Kidney epithelial cell (primary cell): ENCODE data around the gene TOMM20. TPM values are rescaled to one million over a fixed set of nuclear protein-coding genes. Genes with fewer than 3 reads are reported as not detected.

Experiments
- DNase-seq: peaks from one replicate; pipeline ENCODE4 v3.0.0-alpha.2; 2010; ENCODE audit warnings: low read depth
- H3K27me3 ChIP-seq: 2 replicates; pipeline ENCODE4 v1.6.0; 2011; ENCODE audit warnings: low read length; ENCODE audit not compliant: control insufficient read depth, insufficient read depth
- H3K36me3 ChIP-seq: 2 replicates; pipeline ENCODE4 v1.5.1; 2011; ENCODE audit warnings: low read length; ENCODE audit not compliant: control insufficient read depth, insufficient read depth
- H3K4me3 ChIP-seq: 2 replicates; pipeline ENCODE4 v1.5.1; 2011; ENCODE audit warnings: low read depth, mild to moderate bottlenecking, control low read depth, low read length
- CTCF ChIP-seq: IDR thresholded peaks from 2 replicates; pipeline ENCODE4 v1.5.1; 2011; ENCODE audit warnings: mild to moderate bottlenecking, moderate library complexity, low read length, control low read depth, inconsistent platforms; ENCODE audit not compliant: insufficient read depth, poor library complexity, severe bottlenecking
- total RNA-seq: library from RNA; depleted of rRNA; stranded (reverse); fragments of >200 nt; gene quantifications from 2 replicates; pipeline ENCODE4 v1.2.3, GENCODE V29; 2015

TOMM20 gene
- total RNA-seq, 1 donor from 2014 or later, result 139 TPM

- H3K36me3 ChIP-seq, result peaks cover 2% of the 10 kb centered on the region
- no peak overlapping the region for H3K4me3 ChIP-seq
- DNase-seq, result no peak
- no peaks in the 10 kb centered on the region for H3K27me3 ChIP-seq
- TF ChIP-seq CTCF, result no peak
Measured at GRCh38 chr1:235131961-235132360, 3.3 kb upstream of the TOMM20 start.

- Histone ChIP-seq H3K4me3 (no peak overlapping the region), H3K36me3 (peaks cover 3% of the 10 kb centered on the region), H3K27me3 (no peaks in the 10 kb centered on the region)
- DNase-seq, result no peak
- no peak for TF ChIP-seq CTCF
Measured at GRCh38 chr1:235130766-235131270, 2.2 kb upstream of the TOMM20 start.

- Histone ChIP-seq H3K4me3 (no peak overlapping the region), H3K27me3 (no peaks in the 10 kb centered on the region), H3K36me3 (peaks cover 1% of the 10 kb centered on the region)
- no peak for DNase-seq
- no peak for TF ChIP-seq CTCF
Measured at GRCh38 chr1:235129774-235130570, 1.3 kb upstream of the TOMM20 start.

- peak overlapping the region; percentile 91 for H3K4me3 ChIP-seq
- peaks cover 1% of the 10 kb centered on the region for H3K36me3 ChIP-seq
- H3K27me3 ChIP-seq, result no peaks in the 10 kb centered on the region
- TF ChIP-seq CTCF, result no peak
- no peak for DNase-seq
Measured at GRCh38 chr1:235127732-235128455, 743 bp downstream of the TOMM20 start.

GRCh38 chr1:235127203-235127602, 1.4 kb downstream of the TOMM20 start:
- DNase-seq, result no peak
- peaks cover 1% of the 10 kb centered on the region for H3K36me3 ChIP-seq
- no peak for TF ChIP-seq CTCF
- peak overlapping the region; percentile 91 for H3K4me3 ChIP-seq
- H3K27me3 ChIP-seq, result no peaks in the 10 kb centered on the region
